Brain pericyte (primary cell): ENCODE data around the gene SGSM2.

ENCODE experiments used
- DNase-seq: peaks from one replicate; pipeline ENCODE4 v3.0.0-alpha.2; 2012; ENCODE audit warnings: low read depth, low spot score

SGSM2 gene

DNA sequence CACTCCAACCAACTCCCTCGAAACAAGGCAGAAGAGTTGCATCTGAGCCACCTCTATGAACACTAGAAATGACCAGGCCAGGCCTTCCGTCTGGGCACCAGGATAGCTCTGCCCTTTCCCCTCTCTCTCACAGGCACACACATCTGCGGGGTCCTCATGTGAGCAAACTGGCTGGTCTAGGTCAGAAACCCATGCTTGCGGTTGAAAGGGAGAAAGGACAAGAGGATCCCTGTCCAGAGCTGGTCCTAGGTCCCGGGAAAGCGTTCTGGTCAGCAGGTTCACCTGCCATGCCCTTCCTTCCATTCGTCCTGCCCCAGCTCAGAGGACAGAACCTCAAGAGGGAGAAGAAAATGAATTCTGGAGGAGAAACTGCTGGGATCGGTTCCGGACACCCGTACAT is 60.9 kb downstream of the SGSM2 start:
- DNase-seq: no peak

DNA sequence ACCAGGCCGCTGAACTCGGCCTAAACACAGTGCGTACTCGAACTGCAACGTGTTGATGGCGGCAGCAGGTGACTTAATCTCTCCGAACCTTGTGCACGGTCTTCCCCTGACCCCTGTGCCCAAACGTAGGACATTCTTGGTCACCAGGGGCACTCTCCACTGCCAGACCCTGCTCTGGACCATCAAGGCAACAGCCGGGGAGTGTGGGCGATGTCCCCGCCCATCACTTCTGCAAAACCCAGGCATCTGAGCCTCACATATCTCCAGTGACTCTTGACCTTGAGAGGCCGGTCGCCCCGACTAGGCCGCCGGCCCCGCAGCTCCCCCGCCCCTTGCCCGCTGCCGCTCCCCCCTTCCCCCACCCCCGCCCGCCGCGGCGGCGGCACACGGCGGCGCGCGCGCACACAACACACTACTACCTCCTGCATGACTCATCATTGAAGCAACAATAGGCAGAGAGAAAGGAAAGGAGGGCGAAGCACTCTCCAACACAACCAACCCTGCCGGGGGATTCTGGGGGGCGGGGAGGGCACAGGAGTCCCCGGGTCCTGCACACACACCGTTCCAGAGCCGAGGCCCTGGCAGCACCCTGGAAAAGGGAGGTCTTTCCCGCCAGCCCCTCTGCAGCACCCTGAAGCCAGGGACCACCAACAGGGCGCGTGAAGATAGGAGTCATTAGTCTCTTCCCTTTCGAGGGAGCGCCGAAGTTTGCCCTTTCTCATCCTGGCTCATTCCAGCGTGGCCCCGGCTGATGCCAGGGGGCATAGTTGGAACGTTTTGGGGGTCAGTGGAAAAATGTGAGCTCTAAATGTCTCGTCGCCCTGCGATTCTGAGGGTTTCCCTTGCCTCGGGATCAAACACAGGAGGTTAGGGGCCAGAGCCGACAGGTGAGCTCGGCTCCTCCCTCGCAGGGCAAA is 61.6 kb downstream of the SGSM2 start:
- no peak for DNase-seq

GRCh38 chr17:2399572-2400473 is 62.5 kb downstream of the SGSM2 start:
- peak; percentile 84 for DNase-seq

DNA sequence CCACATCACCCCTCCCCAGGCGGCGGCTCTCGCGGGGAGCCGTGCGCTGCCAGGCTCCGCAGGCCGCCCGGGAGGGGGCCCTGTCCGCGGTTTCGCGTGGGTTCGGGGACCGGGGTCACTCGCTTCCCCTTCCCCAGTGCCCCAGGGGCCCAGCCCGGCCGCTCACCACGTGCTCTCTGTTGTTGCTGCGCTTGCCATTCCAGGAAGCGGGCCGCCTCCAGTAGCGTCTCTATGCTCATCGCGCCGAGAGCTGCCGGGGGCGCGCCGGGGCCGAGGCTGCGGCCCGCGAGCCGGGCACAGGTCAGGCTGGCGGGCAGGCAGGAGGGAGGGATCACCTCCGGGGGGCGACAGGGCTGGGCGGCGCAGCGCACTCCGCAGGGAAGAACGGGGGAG is 63.2 kb downstream of the SGSM2 start:
- no peak for DNase-seq

- peak; percentile 67 for DNase-seq
Measured at GRCh38 chr17:2400877-2401425, 63.6 kb downstream of the SGSM2 start, which contains the start of gene MNT. TSS of gene MNT (minus strand) at chr17:2401060. CDS start at chr17:2400712, 348 bp downstream.

DNA sequence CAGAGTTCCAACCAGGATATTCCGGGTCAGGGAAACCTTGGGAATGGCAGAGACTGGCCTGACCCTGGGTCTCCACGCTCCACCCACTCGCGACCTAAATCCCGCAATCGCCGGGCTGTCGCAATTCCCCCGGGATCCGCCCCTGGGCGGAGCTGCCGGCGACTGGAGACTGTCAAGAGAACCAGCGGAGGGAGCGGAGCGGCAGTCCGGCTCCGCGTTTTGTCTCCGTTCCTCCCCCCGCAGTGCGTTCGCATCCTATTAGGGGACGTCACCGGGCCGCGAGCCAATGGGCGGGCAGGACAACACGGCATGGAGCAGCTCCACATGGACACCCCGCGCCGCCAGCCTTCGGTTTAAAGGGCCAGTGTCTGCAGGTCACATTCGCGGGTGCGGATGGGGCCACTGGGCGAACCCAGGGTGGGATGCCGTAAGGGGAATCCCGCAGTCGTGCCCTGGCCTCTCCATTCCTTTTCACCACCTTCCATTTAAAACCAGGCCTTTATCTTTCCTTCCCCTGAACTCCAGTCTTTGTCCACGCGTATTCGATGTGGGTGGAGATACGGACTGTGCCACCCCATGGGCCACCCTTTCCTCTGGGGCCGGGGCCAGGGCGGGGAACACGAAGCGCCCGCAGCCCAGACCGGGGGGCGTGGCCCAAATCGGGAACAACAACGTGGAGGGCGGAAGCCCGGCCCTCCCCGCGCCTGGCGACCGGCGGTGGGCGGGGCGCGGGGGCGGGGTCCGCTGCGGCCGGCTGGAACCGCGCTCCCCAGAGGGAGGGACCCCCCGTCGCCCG is 64.3 kb downstream of the SGSM2 start:
- DNase-seq: peak; percentile 100

- no peak for DNase-seq
Measured at GRCh38 chr17:2402544-2402943, 65.2 kb downstream of the SGSM2 start.

GRCh38 chr17:2403044-2403443 is 65.7 kb downstream of the SGSM2 start:
- no peak for DNase-seq

DNA sequence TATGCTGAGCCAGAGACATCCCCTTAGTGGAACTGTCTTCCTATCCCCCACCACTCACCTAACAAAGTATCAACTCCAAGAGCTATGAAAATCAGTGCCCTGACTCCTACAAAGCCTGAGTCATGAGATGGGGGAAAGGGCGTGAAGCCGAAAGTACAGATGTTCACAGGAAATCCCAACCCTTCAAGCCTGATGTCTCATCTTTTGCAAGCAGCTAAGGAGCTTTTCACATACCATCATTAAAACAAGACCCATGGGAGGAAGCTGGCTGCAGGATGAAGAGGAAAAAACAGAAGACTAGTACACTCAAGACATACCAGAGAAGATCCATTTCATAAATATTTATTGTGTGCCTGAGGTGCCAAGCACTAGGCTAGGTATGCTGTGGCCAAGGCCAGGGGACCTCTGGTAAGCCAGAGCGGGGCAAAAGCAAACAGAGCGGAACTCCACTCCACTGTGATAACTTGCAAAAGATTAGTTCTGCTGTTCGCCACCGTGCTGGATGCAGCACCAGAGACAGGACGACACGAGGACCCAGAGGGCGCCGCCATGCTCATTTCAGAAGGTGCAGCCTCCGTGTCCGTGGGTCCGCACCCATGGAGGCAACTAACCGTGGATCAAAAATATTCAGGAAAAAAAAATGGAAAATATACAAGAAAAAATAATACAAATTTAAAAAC is 68.1 kb downstream of the SGSM2 start:
- no peak for DNase-seq

DNA sequence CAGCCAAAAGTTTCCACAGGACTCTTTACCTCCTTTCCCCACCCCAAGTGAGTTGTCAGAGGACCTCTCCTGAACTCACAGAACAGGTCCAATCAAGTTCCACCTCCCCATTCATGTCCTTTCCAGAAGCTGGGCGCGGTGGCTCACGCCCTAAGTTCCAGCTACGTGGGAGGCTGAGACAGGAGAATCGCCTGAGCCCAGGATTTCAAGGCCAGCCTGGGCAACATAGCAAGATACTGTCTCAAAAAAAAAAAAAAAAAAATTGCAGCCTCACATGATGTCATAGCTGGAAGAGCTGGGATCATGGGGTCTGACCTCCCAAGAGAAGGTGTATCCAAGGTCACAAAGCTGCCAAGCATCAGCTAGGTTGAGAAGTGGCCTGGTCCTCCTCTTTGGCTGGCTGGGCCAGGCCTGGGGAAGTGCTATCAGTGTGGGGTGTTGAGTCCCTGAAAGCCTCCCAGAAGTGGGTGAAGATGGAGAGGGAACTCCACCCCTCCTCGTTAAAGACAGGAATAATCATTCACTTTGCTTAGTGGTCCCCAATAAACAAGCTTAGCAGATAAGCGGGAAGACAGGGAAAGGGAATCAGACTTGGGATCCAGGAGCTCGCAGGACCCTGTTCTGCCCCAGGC is 69.1 kb downstream of the SGSM2 start:
- no peak for DNase-seq

DNA sequence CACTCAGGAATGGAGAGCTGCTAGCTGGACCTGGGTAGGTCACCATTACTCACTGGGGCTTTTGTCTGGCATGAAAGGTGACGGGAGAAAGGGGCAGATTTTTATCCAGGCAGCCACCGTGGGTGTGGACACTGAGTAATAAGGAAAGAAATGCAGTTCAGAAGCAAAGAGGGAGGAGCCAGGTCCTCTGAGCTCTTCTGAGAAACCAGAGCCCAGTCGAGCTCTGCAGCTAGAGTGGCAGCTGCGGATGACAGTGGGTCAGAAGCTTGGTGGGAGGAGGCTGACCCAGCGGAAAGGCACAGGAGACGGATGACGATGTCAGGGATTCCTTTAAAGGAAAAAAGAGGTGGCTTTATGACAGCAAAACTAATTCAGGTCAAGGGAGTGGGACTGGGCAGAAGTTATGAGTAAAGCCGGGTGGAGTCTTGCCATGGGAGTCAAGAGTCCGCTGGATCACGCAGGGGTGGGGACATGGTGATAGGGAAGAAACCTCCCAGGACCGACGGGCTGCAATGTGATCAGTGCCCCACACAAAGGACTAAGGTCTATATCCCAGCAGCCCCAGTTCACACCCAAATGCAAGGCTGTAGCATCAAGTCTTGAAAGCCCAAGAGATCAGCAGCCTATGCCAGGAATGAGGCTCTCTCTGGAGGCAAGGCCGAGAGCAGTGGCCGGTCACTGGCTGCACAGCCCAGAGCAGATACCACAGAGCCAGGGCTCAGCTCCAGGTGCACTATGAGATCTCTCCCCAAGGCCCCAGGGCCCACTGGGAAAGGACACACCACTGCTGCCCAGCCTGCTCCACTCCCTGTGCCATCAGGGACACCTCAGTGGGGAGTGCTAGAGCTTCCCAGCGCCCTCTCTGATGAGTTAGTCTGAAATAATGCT is 69.8 kb downstream of the SGSM2 start:
- DNase-seq: no peak

DNA sequence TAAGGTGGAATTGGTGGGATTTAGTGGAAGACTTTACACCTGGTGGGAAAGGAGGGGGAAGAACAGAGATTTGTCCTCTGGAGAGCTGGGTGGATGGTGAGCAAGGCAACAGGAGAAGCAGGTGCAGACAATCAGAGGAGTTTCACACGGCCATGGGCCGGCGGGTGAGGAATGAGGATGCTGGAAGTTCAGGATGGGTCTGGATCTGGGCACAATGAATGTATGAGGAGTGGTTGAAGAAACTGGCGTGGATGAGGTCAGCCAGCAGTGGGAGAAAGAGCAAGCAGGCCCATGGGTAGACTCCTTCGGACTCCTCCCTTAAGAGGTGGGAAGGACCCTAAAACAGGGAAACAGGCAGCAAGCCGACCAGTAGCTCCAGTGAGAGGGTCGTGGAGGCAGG is 73.7 kb downstream of the SGSM2 start:
- DNase-seq: no peak

DNA sequence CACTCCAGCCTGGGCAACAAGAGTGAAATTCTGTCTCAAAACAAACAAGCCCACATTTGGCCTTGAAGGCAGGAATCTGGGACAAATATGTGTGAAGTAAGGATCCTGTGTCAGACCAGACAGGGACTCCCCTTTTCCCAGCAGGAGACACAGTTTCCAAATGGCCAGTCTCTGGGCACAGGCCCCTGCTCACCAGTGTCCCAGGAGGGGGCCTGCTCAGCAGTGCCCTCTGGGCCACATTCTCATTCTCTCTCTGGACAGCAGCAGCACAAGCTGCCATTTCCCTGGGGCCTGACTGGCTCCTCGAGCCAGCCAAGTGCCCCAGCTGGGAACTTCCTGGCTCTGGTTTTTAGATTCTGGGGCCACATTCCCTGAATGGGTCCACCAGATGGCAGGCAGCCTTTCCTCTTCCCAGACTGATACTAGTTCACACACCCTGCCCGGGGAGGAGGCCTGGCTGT is 75.3 kb downstream of the SGSM2 start:
- no peak for DNase-seq

DNA sequence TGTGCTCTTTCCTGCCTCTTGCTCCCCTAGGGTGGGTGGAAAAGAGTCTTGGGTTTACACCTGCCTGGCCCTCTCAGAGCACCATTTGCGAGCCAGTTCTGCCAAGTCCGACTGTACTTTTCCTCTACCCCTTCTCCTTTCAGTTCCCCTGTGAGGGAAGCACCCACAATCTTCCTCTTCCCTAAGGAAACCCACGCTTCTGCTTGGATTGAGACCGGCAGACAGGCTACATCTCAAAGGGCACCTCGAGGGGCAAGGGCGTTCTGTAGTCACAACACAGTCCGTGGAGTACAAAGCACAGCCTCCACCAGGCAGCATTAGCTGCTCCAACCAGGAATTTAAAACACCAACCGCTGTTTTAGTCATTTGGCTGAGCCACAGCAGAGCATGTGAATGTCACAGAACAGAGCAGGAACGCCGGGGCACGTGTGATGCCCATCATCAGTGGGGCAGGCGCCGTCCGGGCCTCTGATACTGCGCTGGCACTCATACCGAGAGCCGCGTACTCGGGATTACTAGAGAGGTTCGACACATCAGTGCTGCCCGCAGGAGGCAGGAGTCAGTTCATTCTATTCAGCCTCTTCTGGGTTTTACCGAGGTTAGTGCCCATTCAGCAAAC is 77.3 kb downstream of the SGSM2 start:
- no peak for DNase-seq

- no peak for DNase-seq
Measured at GRCh38 chr17:2415081-2415480, 77.8 kb downstream of the SGSM2 start.

DNA sequence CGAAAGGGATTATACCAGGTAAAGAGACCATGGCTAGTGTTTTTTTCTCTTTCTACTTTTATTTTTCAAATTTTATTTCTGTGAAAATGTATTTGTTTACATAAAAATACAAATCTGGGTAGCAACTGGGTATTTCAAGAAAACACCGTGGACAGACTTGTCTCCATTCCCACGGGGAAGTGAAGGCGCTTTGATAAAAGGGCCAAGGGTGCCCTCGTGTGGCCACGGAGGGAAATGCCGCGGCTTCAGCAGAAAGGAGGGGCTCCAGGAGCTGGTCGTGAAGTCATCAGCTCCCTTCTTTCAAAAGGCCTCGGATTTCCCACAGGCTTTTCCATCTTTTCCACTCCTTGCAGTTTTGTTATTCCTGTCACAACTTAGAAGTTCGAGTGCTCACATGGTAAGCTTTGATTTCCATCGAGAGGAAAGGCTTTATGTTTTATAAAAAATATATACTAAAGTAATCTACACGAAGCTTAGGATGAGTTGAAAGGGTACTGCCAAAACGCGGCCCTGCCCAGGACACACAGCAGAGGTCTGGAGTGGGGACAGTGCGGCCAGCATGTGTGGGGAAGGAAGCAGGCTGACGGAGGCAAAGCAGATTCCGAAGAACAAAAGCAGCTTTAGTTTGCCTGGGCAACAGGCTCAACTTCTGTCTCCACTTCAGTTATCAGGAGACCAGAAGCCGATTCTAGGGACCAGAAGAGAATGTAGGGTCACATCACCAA is 78.9 kb downstream of the SGSM2 start:
- peak; percentile 80 for DNase-seq

DNA sequence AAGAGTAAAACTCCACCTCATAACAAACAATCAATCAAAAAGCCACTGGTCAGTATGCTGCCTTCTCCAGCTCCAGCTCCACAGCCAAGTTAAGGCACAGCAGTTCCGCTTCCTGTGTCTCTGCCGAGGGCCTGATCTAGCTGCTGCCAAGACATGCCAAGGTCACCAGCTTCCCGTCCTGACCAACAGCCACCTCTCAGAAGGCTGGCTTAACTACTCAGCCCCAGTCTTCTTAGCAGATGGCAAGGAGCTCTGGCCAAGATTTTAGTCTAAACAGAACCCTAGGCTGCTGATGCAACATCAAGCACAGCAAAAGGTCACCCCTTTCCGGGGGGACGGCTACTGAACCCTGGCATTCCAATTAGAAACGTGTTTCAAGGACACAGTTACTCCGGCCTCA is 81.3 kb downstream of the SGSM2 start:
- no peak for DNase-seq

GRCh38 chr17:2419486-2419885 is 82.2 kb downstream of the SGSM2 start:
- DNase-seq: no peak
